ENCODE measurements around the gene HOXA3. TPM values are rescaled to one million over a fixed set of nuclear protein-coding genes. Genes with fewer than 3 reads are reported as not detected.

HOXA3 gene
- total RNA-seq, 1 experiment from 2014 or later, result 30.2 TPM

Small RNAs within 50 kb of the gene (microRNA-seq; reads per million reads assigned to microRNA genes)
- 160 reads per million, percentile 61 among the genes with 10 or more reads in this experiment for gene MIR196B (ENCODE audit: unreplicated experiment)

Other genes starting within 250 kb of the HOXA3 start
- gene HOXA1, start 56.6 kb downstream of the HOXA3 start, total RNA-seq (2021; ENCODE audit: unreplicated experiment), result 8.8 TPM
- gene HOXA2, start 49.9 kb downstream of the HOXA3 start, total RNA-seq (2021; ENCODE audit: unreplicated experiment), result 2.9 TPM
- 0.39 TPM for gene HOXA4, start 21.8 kb downstream of the HOXA3 start, total RNA-seq (2021; ENCODE audit: unreplicated experiment)
- gene HOXA5, start 8.9 kb downstream of the HOXA3 start, total RNA-seq (2021; ENCODE audit: unreplicated experiment), result 3.9 TPM
- 3.3 TPM for gene HOXA6, start 4.8 kb downstream of the HOXA3 start, total RNA-seq (2021; ENCODE audit: unreplicated experiment)
- not detected for gene HOXA7, start 4.1 kb upstream of the HOXA3 start, total RNA-seq (2021; ENCODE audit: unreplicated experiment)
- not detected for gene HOXA9, start 13.0 kb upstream of the HOXA3 start, total RNA-seq (2021; ENCODE audit: unreplicated experiment)
- gene HOXA10, start 21.7 kb upstream of the HOXA3 start, total RNA-seq (2021; ENCODE audit: unreplicated experiment), result 0.41 TPM
- 0.57 TPM for gene HOXA11, start 32.6 kb upstream of the HOXA3 start, total RNA-seq (2021; ENCODE audit: unreplicated experiment)
- gene HOXA13, start 47.5 kb upstream of the HOXA3 start, total RNA-seq (2021; ENCODE audit: unreplicated experiment), result 1.2 TPM
- gene EVX1, start 90.2 kb upstream of the HOXA3 start, total RNA-seq (2021; ENCODE audit: unreplicated experiment), result 0.10 TPM